Measurements from ENCODE around the gene UROD.
"Not testable (repeated sequence)": the region's sequence is repeated elsewhere in the genome, so short reads cannot be mapped to it uniquely, and the experiment has no call there.

UROD gene

DNA sequence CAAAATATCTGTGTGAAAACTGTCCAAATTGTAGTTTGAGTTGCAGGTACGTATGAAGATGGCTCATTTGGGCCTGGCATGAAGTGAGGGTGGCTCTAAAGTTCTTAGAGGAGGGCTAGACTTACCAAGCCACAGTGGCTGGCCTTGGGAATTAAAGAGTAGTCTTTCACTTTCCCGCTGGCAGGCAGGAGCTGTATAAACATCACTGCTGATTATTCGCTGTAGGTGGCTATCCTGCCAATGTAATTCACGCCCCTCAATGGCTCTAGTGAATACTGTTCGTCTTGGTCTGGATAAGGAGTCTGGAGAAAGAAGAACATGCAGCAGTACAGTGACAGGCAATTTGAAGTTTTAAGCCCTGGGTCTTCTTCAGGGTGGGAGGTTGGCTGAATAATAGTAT, 31.0 kb downstream of the UROD start:
- no peak for DNase-seq

GRCh38 chr1:45044916-45045315, 32.9 kb downstream of the UROD start:
- no peak for DNase-seq

DNA sequence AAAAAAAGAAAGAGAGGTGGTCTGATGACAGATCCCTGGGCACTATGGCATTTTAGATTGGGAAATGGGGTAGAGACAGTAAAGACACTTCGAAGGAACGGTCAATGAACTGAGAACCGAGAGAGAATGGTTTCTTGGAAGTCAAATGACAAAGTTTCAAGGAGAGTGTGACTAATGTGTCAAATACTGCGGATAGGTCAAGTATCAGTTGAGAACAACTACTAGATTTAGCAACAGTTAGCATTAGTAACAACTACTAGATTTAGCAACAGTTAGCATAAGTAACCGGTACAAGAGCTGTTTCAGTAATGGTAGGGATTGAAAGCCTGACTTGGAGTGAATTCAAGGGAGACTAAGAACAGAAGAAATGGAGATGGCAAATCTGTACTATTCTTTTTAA, 35.0 kb downstream of the UROD start:
- DNase-seq = no peak

GRCh38 chr1:45051005-45051772, 39.1 kb downstream of the UROD start:
- DNase-seq = no peak

DNA sequence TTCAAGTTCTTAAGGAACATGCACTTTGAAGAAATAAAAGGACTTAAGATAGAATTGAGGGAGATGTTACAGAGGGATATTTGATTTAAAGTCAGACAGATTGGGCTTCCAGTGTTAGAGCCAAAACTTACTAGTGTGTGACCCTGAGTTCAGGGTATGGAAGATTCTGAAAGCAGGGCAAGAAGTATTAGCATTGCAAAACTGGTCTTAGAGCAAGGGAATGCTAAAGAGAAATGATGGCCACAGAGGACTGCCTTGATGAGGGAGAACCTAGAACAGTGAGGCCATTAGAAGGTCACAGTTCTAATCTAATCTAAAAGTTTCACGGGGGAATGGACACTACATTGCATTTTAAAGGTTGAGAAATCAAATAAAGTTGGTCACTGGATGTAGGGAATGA, 45.5 kb downstream of the UROD start:
- no peak for DNase-seq

DNA sequence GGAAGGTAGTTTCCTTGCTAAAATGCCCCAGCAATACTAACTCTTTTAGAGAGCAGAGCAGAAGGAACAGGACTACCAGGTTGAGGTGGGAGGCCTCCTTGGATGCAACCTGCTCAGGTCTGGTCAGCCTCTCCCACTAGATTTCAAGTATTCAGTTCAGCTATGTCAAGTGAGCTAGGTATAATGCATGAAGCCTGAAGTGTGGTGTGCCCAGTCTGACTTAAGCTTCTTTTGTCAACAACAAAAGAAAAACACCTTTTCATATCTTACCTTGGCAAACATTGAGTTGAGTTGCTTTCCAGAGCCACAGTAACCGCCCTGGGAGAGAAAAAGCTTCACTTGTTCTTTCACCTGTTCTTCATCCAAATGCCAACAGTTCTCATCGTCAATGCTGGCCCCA, 47.8 kb downstream of the UROD start:
- DNase-seq = no peak

DNA sequence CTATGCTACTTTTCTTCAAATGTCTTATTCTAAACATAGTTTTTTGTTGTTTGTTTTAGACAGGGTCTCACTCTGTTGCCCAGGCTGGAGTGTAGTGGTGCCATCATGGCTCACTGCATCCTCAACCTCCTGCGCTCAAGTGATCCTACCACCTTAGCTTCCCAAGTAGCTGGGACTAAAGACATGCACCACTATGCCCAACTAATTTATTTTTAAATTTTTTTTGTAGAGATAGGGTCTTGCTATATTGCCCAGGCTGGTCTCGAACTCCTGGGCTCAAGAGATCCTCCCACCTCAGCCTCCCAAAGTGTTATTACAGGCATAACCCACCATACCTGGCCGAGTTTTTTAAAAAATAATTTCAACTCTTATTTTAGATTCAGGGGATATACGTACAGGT, 50.4 kb downstream of the UROD start:
- not testable (repeated sequence) for DNase-seq

- no peak for DNase-seq
These were observed 53.0 kb downstream of the UROD start for GRCh38 chr1:45065083-45065482.
